Astrocyte of the cerebellum (primary cell): ENCODE data around the gene DGKA.

Source experiments
- DNase-seq: peaks from one replicate; pipeline ENCODE4 v3.0.0-alpha.2; 2011; ENCODE audit warnings: low read depth
- H3K4me3 ChIP-seq: 2 replicates; pipeline ENCODE4 v1.5.1; 2011; ENCODE audit warnings: mild to moderate bottlenecking, low read depth, low read length, moderate library complexity
- CTCF ChIP-seq: IDR thresholded peaks from 2 replicates; pipeline ENCODE4 v1.5.1; 2012; ENCODE audit warnings: low read length, low read depth, moderate library complexity, mild to moderate bottlenecking; ENCODE audit errors: missing control alignments
- in situ Hi-C: cut with HindIII; loops from 2 replicates; pipeline ENCODE4 v1.10.0; 2017; ENCODE audit warnings: low sequenced_read_pairs

The DGKA gene

GRCh38 chr12:55930771-55931316 lies at the start of gene DGKA:
Gene DGKA, plus strand, starts transcription at chr12:55931162. Its CDS starts 5,342 bp downstream, at chr12:55936504.
- peak; percentile 70 for TF ChIP-seq CTCF
- peak; percentile 53 for DNase-seq
- peak within 1 kb of the TSS; percentile 68 for H3K4me3 ChIP-seq
- in situ Hi-C loops, result no loop called here

- in situ Hi-C loops, result no loop called here
- no peak for TF ChIP-seq CTCF
- no peak overlapping the region for H3K4me3 ChIP-seq
- DNase-seq, result no peak
Measured at GRCh38 chr12:55885113-55885512, 45.8 kb upstream of the DGKA start.

DNA sequence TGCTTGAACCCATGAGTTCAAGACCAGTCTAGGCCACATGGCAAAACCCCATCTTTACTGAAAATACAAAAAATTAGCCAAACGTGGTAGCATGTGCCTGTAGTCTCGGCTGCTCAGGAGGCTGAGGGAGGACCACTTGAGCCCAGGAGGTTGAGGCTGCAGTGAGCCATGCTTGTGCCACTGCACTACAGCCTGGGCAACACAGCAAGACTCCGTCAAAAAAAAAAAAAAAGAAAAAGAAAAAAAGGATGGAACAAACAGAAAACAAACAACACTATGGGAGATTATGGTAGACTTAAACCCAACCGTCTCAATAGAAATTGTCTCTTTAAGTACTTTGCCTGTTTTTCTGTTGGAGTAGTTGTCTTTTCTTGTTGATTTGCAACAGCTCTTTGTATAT lies 39.7 kb upstream of the DGKA start:
- no peak for DNase-seq
- no peak for TF ChIP-seq CTCF
- in situ Hi-C loops, result no loop called here
- no peak overlapping the region for H3K4me3 ChIP-seq

- DNase-seq, result no peak
- no peak for TF ChIP-seq CTCF
- in situ Hi-C loops, result no loop called here
- H3K4me3 ChIP-seq, result no peak overlapping the region
Measured at GRCh38 chr12:55893723-55894122, 37.2 kb upstream of the DGKA start.

DNA sequence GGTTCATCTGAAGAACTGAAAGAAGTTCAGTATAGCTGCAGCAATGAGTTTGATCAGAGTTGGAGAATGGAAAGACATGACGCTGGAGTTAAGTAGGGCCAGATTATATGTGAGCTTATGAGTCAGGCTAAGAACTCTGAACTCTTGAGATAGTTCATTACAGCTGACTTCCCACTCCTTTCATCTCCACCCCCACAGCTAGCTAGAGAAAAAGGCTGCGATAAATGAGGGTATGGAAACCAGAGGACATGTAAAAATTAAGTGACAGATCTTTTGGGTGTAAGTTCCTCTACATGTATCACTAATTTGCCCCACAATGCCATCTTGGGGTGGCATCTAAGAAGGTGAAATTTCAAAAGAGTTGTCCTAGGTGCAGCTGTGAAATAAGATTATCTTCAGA lies 31.9 kb upstream of the DGKA start:
- no peak for DNase-seq
- in situ Hi-C loops, result no loop called here

GRCh38 chr12:55901881-55902490 lies 29.0 kb upstream of the DGKA start:
- DNase-seq, result no peak
- no peak for TF ChIP-seq CTCF
- no peak overlapping the region for H3K4me3 ChIP-seq
- in situ Hi-C loops, result no loop called here

More for the DNA sequence above, 31.9 kb upstream of the DGKA start:
- no peak for TF ChIP-seq CTCF
- no peak overlapping the region for H3K4me3 ChIP-seq
